ENCODE data around the gene SOX9.

DNA sequence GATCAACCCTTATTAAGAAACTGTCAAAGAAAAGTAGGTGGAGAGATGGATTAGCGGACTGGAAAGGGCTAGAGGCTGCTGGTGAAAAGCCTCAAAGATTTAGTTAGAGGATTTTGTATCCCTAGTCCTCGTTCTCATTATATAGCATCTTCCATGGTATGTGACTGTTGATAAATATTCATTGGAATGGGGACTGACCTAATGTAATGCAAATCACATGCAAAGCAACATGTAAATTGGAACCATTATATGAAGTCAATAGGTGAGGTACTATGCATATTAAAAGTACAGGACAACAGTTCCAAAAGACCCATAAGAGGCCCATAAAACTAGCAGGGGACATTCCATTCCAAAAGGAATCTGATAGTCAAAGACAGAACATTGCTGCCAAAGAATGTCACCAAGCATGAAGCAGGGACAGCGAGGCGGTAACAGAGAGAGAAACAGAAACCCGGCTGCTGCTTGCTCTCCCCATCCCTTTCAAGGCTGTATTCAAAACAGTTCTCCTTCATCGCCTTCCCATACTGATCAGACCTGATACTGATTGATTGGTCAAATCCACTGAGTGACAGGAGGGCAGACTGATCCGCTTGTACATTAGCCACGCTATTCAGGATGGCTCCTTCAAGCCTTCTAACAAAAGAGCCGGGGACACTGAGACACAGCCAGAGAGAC lies 44.5 kb downstream of the SOX9 start:
- TF ChIP-seq POLR2A (IDR thresholded peaks at IDR 0.05; ENCODE audit: low read length) = no peak
- TF ChIP-seq GATA1 (IDR thresholded peaks at IDR 0.05; ENCODE audit: low read depth, low read length) = no peak
